HepG2 (cell line): ENCODE data around the gene ENTPD5. TPM values are rescaled to one million over a fixed set of nuclear protein-coding genes. Genes with fewer than 3 reads are reported as not detected.
A peak's percentile ranks its signal among the peaks of the same experiment; 100 is the strongest.

Source experiments
- AHR ChIP-seq: IDR thresholded peaks from 2 replicates; pipeline ENCODE4 v1.6.1; 2018; ENCODE audit warnings: missing genetic modification reagents, missing compliant biosample characterization
- ATF1 ChIP-seq: IDR thresholded peaks from 2 replicates; pipeline ENCODE4 v1.6.1; 2016; ENCODE audit warnings: mild to moderate bottlenecking, control low read depth
- ATF3 ChIP-seq: sonication (generic); formaldehyde crosslinking; IDR thresholded peaks from 2 replicates; pipeline ENCODE4 v1.4.0; 2020; ENCODE audit warnings: missing genetic modification reagents
- CCAR2 ChIP-seq: fragments of 200-400 bp; formaldehyde crosslinking; optimal IDR thresholded peaks from 2 replicates; pipeline ENCODE3; 2018; ENCODE audit warnings: low read depth, mild to moderate bottlenecking, low read length, moderate library complexity
- FOXJ3 ChIP-seq: sonication (generic); formaldehyde crosslinking; IDR thresholded peaks from 2 replicates; pipeline ENCODE4 v1.4.0; 2020; ENCODE audit warnings: missing genetic modification reagents, mild to moderate bottlenecking, borderline replicate concordance
- HNRNPH1 ChIP-seq: fragments of 200-400 bp; formaldehyde crosslinking; optimal IDR thresholded peaks from 2 replicates; pipeline ENCODE3; 2017; ENCODE audit warnings: mild to moderate bottlenecking, low read depth, low read length
- MEIS1 ChIP-seq: sonication (generic); formaldehyde crosslinking; IDR thresholded peaks from 2 replicates; pipeline ENCODE4 v1.9.0; 2021; ENCODE audit warnings: mild to moderate bottlenecking, missing genetic modification reagents, moderate library complexity, borderline replicate concordance
- NCOA2 ChIP-seq: sonication (generic); formaldehyde crosslinking; IDR thresholded peaks from 2 replicates; pipeline ENCODE4 v1.8.0; 2022; ENCODE audit warnings: inconsistent platforms
- PAXIP1 ChIP-seq: sonication (generic); formaldehyde crosslinking; conservative IDR thresholded peaks from 2 replicates; pipeline ENCODE4 v1.4.0; 2020; ENCODE audit warnings: mild to moderate bottlenecking, missing genetic modification reagents, moderate library complexity
- RFX3 ChIP-seq: IDR thresholded peaks from 2 replicates; pipeline ENCODE4 v1.6.1; 2016; ENCODE audit warnings: missing biosample characterization, missing genetic modification reagents
- SOX13 ChIP-seq, 3 experiments: fragments of 450-650 bp in 1 of 3; sonication (generic) in 1 of 3; formaldehyde crosslinking in 1 of 3; IDR thresholded peaks in 2 of 3; conservative IDR thresholded peaks in 1 of 3; 2 replicates each; pipeline versions ENCODE4 v1.5.0 to v1.6.1; 2016 to 2020; ENCODE audit warnings: antibody characterized with exemption in 1 of 3, mild to moderate bottlenecking in 1 of 3, missing compliant biosample characterization in 1 of 3, missing genetic modification reagents in 1 of 3, moderate library complexity in 1 of 3
- ZBTB46 ChIP-seq: sonication (generic); formaldehyde crosslinking; IDR thresholded peaks from 2 replicates; pipeline ENCODE4 v1.4.0; 2020; ENCODE audit warnings: mild to moderate bottlenecking, missing genetic modification reagents, borderline replicate concordance
- ZNF138 ChIP-seq: sonication (generic); formaldehyde crosslinking; IDR thresholded peaks from 2 replicates; pipeline ENCODE4 v1.5.0; 2020; ENCODE audit warnings: mild to moderate bottlenecking, low read depth, missing genetic modification reagents
- ZNF367 ChIP-seq: sonication (generic); formaldehyde crosslinking; IDR thresholded peaks from 2 replicates; pipeline ENCODE4 v1.4.0; 2020; ENCODE audit warnings: missing genetic modification reagents, borderline replicate concordance
- ZNF597 ChIP-seq: sonication (generic); formaldehyde crosslinking; IDR thresholded peaks from 2 replicates; pipeline ENCODE4 v1.5.0; 2020; ENCODE audit warnings: missing genetic modification reagents
- ZNF609 ChIP-seq: sonication (generic); formaldehyde crosslinking; IDR thresholded peaks from 2 replicates; pipeline ENCODE4 v1.4.0; 2020; ENCODE audit warnings: mild to moderate bottlenecking, missing genetic modification reagents, borderline replicate concordance
- ZNF614 ChIP-seq: IDR thresholded peaks from 2 replicates; pipeline ENCODE4 v1.6.1; 2018; ENCODE audit warnings: missing biosample characterization, missing genetic modification reagents, inconsistent platforms, borderline replicate concordance
- ZNF660 ChIP-seq: sonication (generic); formaldehyde crosslinking; IDR thresholded peaks from 2 replicates; pipeline ENCODE4 v1.5.1; 2020; ENCODE audit warnings: mild to moderate bottlenecking, low read depth, missing genetic modification reagents, borderline replicate concordance
- polyA plus RNA-seq, 8 experiments: library from polyadenylated mRNA; depleted of rRNA in 3 of 8; stranded (reverse) in 7 of 8; unstranded in 1 of 8; fragments of >200 nt; fragmentation: Illumina TruSeq in 4 of 8; extraction: Trizol in 4 of 8; gene quantifications; 2 replicates each; pipeline versions ENCODE4 v1.2.1 to v1.2.3, GENCODE V29; 2011 to 2016; ENCODE audit warnings: low read depth in 4 of 8, missing spikeins in 1 of 8, mixed read lengths in 1 of 8; ENCODE audit not compliant: insufficient read depth in 1 of 8
- total RNA-seq, 5 experiments: library from RNA; depleted of rRNA; stranded (reverse); fragments of >200 nt; fragmentation: Illumina TruSeq; extraction: Trizol; gene quantifications; 2 replicates each; pipeline ENCODE4 v1.2.3, GENCODE V29; 2016; ENCODE audit warnings: low read depth in 1 of 5

Gene ENTPD5
- total and polyA plus RNA-seq, 2 of the 13 experiments (the other 11 are each of a cell fraction or from before 2014, with no cell fraction given): 33.8 to 43.3 TPM

GRCh38 chr14:73995977-73996378, 23.1 kb downstream of the ENTPD5 start (continued):
- TF ChIP-seq SOX13 (IDR thresholded peaks at IDR 0.05) (no peak), SOX13 (CRISPR knock-in tag; conservative IDR thresholded peaks at IDR 0.05 in 1 of 2, IDR thresholded peaks at IDR 0.05 in 1 of 2) (peak in 1 of 2 experiments; percentile 62; a peak in 2 of 4 replicates), ZNF660 (CRISPR knock-in tag) (no peak), ZBTB46 (peak; percentile 9; the same call in 1 of the 2 replicates), CCAR2 (no peak), FOXJ3 (CRISPR knock-in tag) (no peak), ATF3 (CRISPR knock-in tag) (no peak), ZNF138 (CRISPR knock-in tag) (0 out of 2 replicates have a peak, but pooled peaks have one; percentile 38), ZNF597 (CRISPR knock-in tag) (no peak), HNRNPH1 (no peak), ATF1 (no peak), MEIS1 (no peak; the same call in 1 of the 2 replicates), ZNF367 (CRISPR knock-in tag) (no peak), ZNF614 (CRISPR knock-in tag) (no peak), NCOA2 (CRISPR knock-in tag) (no peak), RFX3 (CRISPR knock-in tag) (no peak), PAXIP1 (peak; percentile 83), AHR (CRISPR knock-in tag) (no peak), ZNF609 (CRISPR knock-in tag) (peak; percentile 19; the same call in 1 of the 2 replicates)
